HCT116 (cell line): ENCODE results near the gene GPM6B. TPM values are rescaled to one million over a fixed set of nuclear protein-coding genes. Genes with fewer than 3 reads are reported as not detected.

ENCODE experiments used
- ATAC-seq: fragments of 200-7000 bp; cut with Tn5 transposase; 2 replicates; pipeline ENCODE4 v1.9.1; 2020; ENCODE audit warnings: mild to moderate bottlenecking, moderate library complexity
- BruUV-seq: library from RNA; stranded (reverse); fragments of 400-500 nt; replicated peaks from 2 replicates; lab custom pipeline; 2021; lab: Mats Ljungman, UMichigan
- CTCF ChIA-PET: fragments of 300-600 bp; sonication (Branson Sonifier 250); formaldehyde crosslinking; loops from one replicate; lab custom pipeline; 2021; ENCODE audit warnings: antibody characterized with exemption; lab: Charles Lee
- POLR2A ChIA-PET: fragments of 300-600, 350-600 bp; sonication (Branson Sonifier 250); formaldehyde crosslinking; loops from one replicate; lab custom pipeline; 2021; ENCODE audit warnings: antibody characterized with exemption; lab: Charles Lee
- RAD21 ChIA-PET, 2 experiments: fragments of 300-600 bp; sonication (Branson Sonifier 250); formaldehyde crosslinking; loops; one replicate each; lab custom pipeline; 2023; ENCODE audit warnings: low total read pairs in 2 of 2; ENCODE audit not compliant: uncharacterized antibody in 2 of 2, unreplicated experiment in 2 of 2, low non-redundant PET in 1 of 2; lab: Charles Lee
- DNase-seq: peaks from one replicate; pipeline ENCODE4 v3.0.0-alpha.2; 2010; ENCODE audit warnings: low read depth, low spot score
- H2AFZ ChIP-seq: fragments of 200-600 bp; shearing (Covaris generic), sonication (generic); 2 replicates; pipeline ENCODE4 v1.6.1; 2017; ENCODE audit warnings: low read depth, mixed run types, mixed read lengths, antibody characterized with exemption, low read length; ENCODE audit not compliant: poor library complexity, severe bottlenecking
- H3K27ac ChIP-seq: 2 replicates; pipeline ENCODE4 v1.5.1; 2012; ENCODE audit warnings: low read depth, low read length
- H3K27me3 ChIP-seq: fragments of 200-600 bp; sonication (generic); 2 replicates; pipeline ENCODE4 v1.6.1; 2016; ENCODE audit warnings: mixed run types, low read length, mixed read lengths; ENCODE audit not compliant: insufficient read depth
- H3K36me3 ChIP-seq, 2 experiments: fragments of 200-500 bp in 1 of 2; fragments of 200-600 bp in 1 of 2; sonication (Bioruptor generic) in 1 of 2; sonication (generic) in 1 of 2; 2 replicates each; pipeline versions ENCODE4 v1.5.1 to v1.6.1; 2014 to 2016; ENCODE audit warnings: low read length in 2 of 2, inconsistent platforms in 1 of 2, mixed read lengths in 1 of 2, mixed run types in 1 of 2; ENCODE audit not compliant: insufficient read depth in 2 of 2, control insufficient read depth in 1 of 2
- H3K4me1 ChIP-seq, 2 experiments: fragments of 200-600 bp in 1 of 2; sonication (generic) in 1 of 2; 2 replicates each; pipeline versions ENCODE4 v1.5.1 to v1.6.1; 2012 to 2017; ENCODE audit warnings: low read length in 2 of 2, inconsistent platforms in 1 of 2, mild to moderate bottlenecking in 1 of 2, mixed read lengths in 1 of 2, mixed run types in 1 of 2, moderate library complexity in 1 of 2; ENCODE audit not compliant: insufficient read depth in 2 of 2, control insufficient read depth in 1 of 2
- H3K4me2 ChIP-seq: fragments of 200-600 bp; sonication (generic); 2 replicates; pipeline ENCODE4 v1.6.1; 2017; ENCODE audit warnings: mixed run types, low read length, mixed read lengths
- H3K4me3 ChIP-seq, 2 experiments: fragments of 200-600 bp in 1 of 2; sonication (generic) in 1 of 2; replicated peaks in 1 of 2; 2 replicates each; pipeline ENCODE4 v1.5.1; 2011 to 2016; ENCODE audit warnings: low read length in 2 of 2, control low read depth in 1 of 2, low read depth in 1 of 2, mild to moderate bottlenecking in 1 of 2, mixed read lengths in 1 of 2, mixed run types in 1 of 2
- H3K79me2 ChIP-seq: fragments of 200-600 bp; sonication (generic); 2 replicates; pipeline ENCODE4 v1.6.1; 2017; ENCODE audit warnings: mild to moderate bottlenecking, mixed run types, low read length, moderate library complexity, mixed read lengths; ENCODE audit not compliant: insufficient read depth
- H3K9ac ChIP-seq: fragments of 200-600 bp; sonication (generic); 2 replicates; pipeline ENCODE4 v1.6.1; 2016; ENCODE audit warnings: low read length, mixed read lengths
- H3K9me2 ChIP-seq: fragments of 200-600 bp; sonication (generic), shearing (Covaris generic); 2 replicates; pipeline ENCODE4 v1.6.1; 2017; ENCODE audit warnings: mixed run types, mild to moderate bottlenecking, moderate library complexity; ENCODE audit not compliant: insufficient read depth
- H3K9me3 ChIP-seq, 2 experiments: fragments of 200-500 bp in 1 of 2; fragments of 200-600 bp in 1 of 2; sonication (Bioruptor generic) in 1 of 2; sonication (generic) in 1 of 2; 2 replicates each; pipeline ENCODE4 v1.6.1; 2014 to 2017; ENCODE audit warnings: low read length in 2 of 2, mixed read lengths in 2 of 2, inconsistent platforms in 1 of 2, low read depth in 1 of 2, mild to moderate bottlenecking in 1 of 2, mixed run types in 1 of 2, moderate library complexity in 1 of 2; ENCODE audit not compliant: control insufficient read depth in 1 of 2, insufficient read depth in 1 of 2
- H4K20me1 ChIP-seq: fragments of 200-600 bp; sonication (generic), shearing (Covaris generic); 2 replicates; pipeline ENCODE4 v1.6.1; 2017; ENCODE audit warnings: mixed run types, mild to moderate bottlenecking, moderate library complexity; ENCODE audit not compliant: insufficient read depth
- EGR1 ChIP-seq: IDR thresholded peaks from 2 replicates; pipeline ENCODE4 v1.6.1; 2012; ENCODE audit warnings: low read depth
- ELF1 ChIP-seq: IDR thresholded peaks from 2 replicates; pipeline ENCODE4 v1.6.1; 2012; ENCODE audit warnings: low read depth, borderline replicate concordance
- EZH2 ChIP-seq: fragments of 200-600 bp; sonication (generic); IDR thresholded peaks from 2 replicates; pipeline ENCODE4 v1.6.1; 2017; ENCODE audit warnings: antibody characterized with exemption, mixed run types
- FOSL1 ChIP-seq: IDR thresholded peaks from 2 replicates; pipeline ENCODE4 v1.6.1; 2012; ENCODE audit warnings: low read depth
- POLR2A ChIP-seq: IDR thresholded peaks from 2 replicates; pipeline ENCODE4 v1.7.0; 2011; ENCODE audit warnings: borderline replicate concordance; ENCODE audit not compliant: insufficient read depth, insufficient read length; ENCODE audit errors: extremely low read depth
- TCF7L2 ChIP-seq: IDR thresholded peaks from 2 replicates; pipeline ENCODE4 v1.7.0; 2011; ENCODE audit warnings: borderline replicate concordance, inconsistent platforms; ENCODE audit not compliant: insufficient read depth, insufficient read length; ENCODE audit errors: extremely low read depth
- ZNF274 ChIP-seq: fragments of 200-500 bp; sonication (Bioruptor generic); IDR thresholded peaks from 2 replicates; pipeline ENCODE4 v1.6.1; 2014; ENCODE audit warnings: mild to moderate bottlenecking, low read depth, low read length, inconsistent platforms
- intact Hi-C: fragments of 100-400 bp; cut with micrococcal nuclease; formaldehyde crosslinking; loops from 2 replicates; pipeline ENCODE4 v1.10.0; 2022
- total RNA-seq: library from RNA; stranded (reverse); gene quantifications from one replicate; pipeline ENCODE4 v1.2.1, GENCODE V29; 2021; ENCODE audit not compliant: unreplicated experiment
- TF ChIP-seq, protein P1 (sequence below): IDR thresholded peaks from 2 replicates; pipeline ENCODE4 v1.6.1; 2012
- TF ChIP-seq, protein P2 (sequence below): IDR thresholded peaks from 2 replicates; pipeline ENCODE4 v1.6.1; 2012
- TF ChIP-seq, protein P3 (sequence below), 3 experiments: fragments of 200-600 bp in 1 of 3; sonication (generic) in 1 of 3; IDR thresholded peaks in 2 of 3; conservative IDR thresholded peaks in 1 of 3; 2 replicates each; pipeline ENCODE4 v1.5.1; 2012 to 2017; ENCODE audit warnings: low read depth in 2 of 3, low read length in 2 of 3, antibody characterized with exemption in 1 of 3, borderline replicate concordance in 1 of 3, control low read depth in 1 of 3, mild to moderate bottlenecking in 1 of 3, mixed read lengths in 1 of 3, mixed run types in 1 of 3, moderate library complexity in 1 of 3; ENCODE audit not compliant: insufficient read depth in 1 of 3

Gene GPM6B
- total RNA-seq, 1 experiment from 2014 or later, result 0.07 TPM

DNA sequence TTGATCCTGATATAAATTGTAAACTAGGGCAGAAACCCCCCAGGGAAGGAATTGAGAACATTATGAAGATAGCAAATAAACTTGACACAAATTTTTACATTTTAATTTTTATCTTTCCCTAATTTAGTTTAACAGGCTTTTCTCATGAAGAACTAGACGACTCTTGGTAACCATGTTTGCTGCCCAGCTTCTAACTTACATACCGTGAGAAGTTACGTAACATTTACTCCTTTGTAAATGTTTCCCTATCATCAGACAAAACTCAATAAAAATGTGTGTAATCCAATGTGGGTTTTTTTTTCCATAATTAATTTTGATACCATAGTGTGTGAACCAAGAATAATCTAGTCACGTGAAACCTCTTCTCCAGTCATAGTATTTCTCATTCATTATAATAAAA lies 48.0 kb downstream of the GPM6B start:
- Histone ChIP-seq H3K4me2 (no peak overlapping the region), H4K20me1 (no peaks in the 10 kb centered on the region), H3K36me3 (peaks cover 3 to 6% of the 10 kb centered on the region in 2 experiments; a peak in 2 of 4 replicates), H3K4me1 (no peaks in the 10 kb centered on the region), H3K79me2 (no peaks in the 10 kb centered on the region), H3K27ac (no peak overlapping the region), H3K4me3 (no peak overlapping the region), H2AFZ (no peak overlapping the region), H3K9me2 (no peaks in the 10 kb centered on the region), H3K27me3 (no peaks in the 10 kb centered on the region), H3K9me3 (no peaks in the 10 kb centered on the region), H3K9ac (no peak overlapping the region)
- BruUV-seq, result no TSS peak
- DNase-seq (no peak), ATAC-seq (no peak)
- ChIA-PET RAD21 (no interaction called here), POLR2A (no interaction called here), CTCF (no interaction called here)
- TF ChIP-seq POLR2A (no peak), EZH2 (no peak), TCF7L2 (no peak), EGR1 (no peak), ZNF274 (no peak), FOSL1 (no peak), ELF1 (no peak)
- TF ChIP-seq, protein P1, sequence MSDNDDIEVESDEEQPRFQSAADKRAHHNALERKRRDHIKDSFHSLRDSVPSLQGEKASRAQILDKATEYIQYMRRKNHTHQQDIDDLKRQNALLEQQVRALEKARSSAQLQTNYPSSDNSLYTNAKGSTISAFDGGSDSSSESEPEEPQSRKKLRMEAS, result no peak
- TF ChIP-seq, protein P2, sequence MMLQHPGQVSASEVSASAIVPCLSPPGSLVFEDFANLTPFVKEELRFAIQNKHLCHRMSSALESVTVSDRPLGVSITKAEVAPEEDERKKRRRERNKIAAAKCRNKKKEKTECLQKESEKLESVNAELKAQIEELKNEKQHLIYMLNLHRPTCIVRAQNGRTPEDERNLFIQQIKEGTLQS, result no peak
- intact Hi-C loops, result no loop called here

DNA sequence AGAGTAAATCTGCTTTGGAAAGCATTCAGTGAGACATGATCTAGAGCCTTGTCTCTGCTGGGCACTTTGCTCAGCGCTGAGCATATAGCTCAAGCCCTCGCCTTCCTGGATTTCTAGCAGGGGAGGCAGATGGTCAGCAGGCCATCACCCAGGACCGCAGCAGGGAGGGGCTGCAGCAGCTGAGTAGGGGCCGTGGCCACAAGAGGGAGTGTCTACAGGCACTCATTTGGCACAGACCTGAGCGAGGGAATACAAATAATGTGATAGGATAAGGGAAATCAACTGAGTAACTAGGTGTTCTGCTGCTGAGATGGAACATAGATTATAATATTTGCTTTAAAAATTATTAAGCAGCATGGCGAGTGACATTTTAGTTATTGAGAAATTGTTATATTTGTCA lies 52.1 kb downstream of the GPM6B start:
- no TSS peak for BruUV-seq
- TF ChIP-seq ELF1, result no peak
- TF ChIP-seq, protein P3, sequence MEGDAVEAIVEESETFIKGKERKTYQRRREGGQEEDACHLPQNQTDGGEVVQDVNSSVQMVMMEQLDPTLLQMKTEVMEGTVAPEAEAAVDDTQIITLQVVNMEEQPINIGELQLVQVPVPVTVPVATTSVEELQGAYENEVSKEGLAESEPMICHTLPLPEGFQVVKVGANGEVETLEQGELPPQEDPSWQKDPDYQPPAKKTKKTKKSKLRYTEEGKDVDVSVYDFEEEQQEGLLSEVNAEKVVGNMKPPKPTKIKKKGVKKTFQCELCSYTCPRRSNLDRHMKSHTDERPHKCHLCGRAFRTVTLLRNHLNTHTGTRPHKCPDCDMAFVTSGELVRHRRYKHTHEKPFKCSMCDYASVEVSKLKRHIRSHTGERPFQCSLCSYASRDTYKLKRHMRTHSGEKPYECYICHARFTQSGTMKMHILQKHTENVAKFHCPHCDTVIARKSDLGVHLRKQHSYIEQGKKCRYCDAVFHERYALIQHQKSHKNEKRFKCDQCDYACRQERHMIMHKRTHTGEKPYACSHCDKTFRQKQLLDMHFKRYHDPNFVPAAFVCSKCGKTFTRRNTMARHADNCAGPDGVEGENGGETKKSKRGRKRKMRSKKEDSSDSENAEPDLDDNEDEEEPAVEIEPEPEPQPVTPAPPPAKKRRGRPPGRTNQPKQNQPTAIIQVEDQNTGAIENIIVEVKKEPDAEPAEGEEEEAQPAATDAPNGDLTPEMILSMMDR (IDR thresholded peaks at IDR 0.05 in 2 of 3, conservative IDR thresholded peaks at IDR 0.05 in 1 of 3; ENCODE audit: borderline replicate concordance in 1 of 3, insufficient read depth in 1 of 3, low read depth in 2 of 3, low read length in 2 of 3), result 0 out of 6 replicates have a peak, but pooled peaks of 1 of the 3 experiments have one; percentile 18
- DNase-seq, result no peak
- Histone ChIP-seq H3K27ac (no peak overlapping the region), H3K79me2 (no peaks in the 10 kb centered on the region), H3K9me3 (no peaks in the 10 kb centered on the region), H2AFZ (no peak overlapping the region), H3K9me2 (no peaks in the 10 kb centered on the region), H3K27me3 (no peaks in the 10 kb centered on the region), H3K4me3 (no peak overlapping the region), H3K4me2 (no peak overlapping the region), H4K20me1 (no peaks in the 10 kb centered on the region), H3K36me3 (peaks cover 6 to 11% of the 10 kb centered on the region in 2 experiments; a peak in 2 of 4 replicates), H3K9ac (no peak overlapping the region), H3K4me1 (no peaks in the 10 kb centered on the region)
- RAD21 ChIA-PET, result no interaction called here
- CTCF ChIA-PET, result no interaction called here
- intact Hi-C loops, result no loop called here
- POLR2A ChIA-PET, result no interaction called here
- peak; percentile 52; the same call in 1 of the 2 replicates for ATAC-seq
